IPS-15b (cell line): ENCODE measurements around the gene GNB4.
A peak's percentile ranks its signal among the peaks of the same experiment; 100 is the strongest.

Source experiments
- H3K27me3 ChIP-seq: one replicate; pipeline ENCODE4 v1.6.1; 2013; ENCODE audit warnings: low read length; ENCODE audit not compliant: control insufficient read depth, insufficient read depth
- H3K36me3 ChIP-seq: one replicate; pipeline ENCODE4 v1.6.1; 2013; ENCODE audit warnings: low read length; ENCODE audit not compliant: control insufficient read depth, insufficient read depth
- H3K4me1 ChIP-seq: one replicate; pipeline ENCODE4 v1.6.1; 2013; ENCODE audit warnings: mild to moderate bottlenecking, low read length; ENCODE audit not compliant: control insufficient read depth, insufficient read depth
- H3K4me3 ChIP-seq: one replicate; pipeline ENCODE4 v1.5.1; 2013; ENCODE audit warnings: low read depth, low read length
- H3K9ac ChIP-seq: one replicate; pipeline ENCODE4 v1.6.1; 2013; ENCODE audit warnings: low read depth, mild to moderate bottlenecking, low read length
- H3K9me3 ChIP-seq: one replicate; pipeline ENCODE4 v1.6.1; 2013; ENCODE audit warnings: mild to moderate bottlenecking, low read length; ENCODE audit not compliant: control insufficient read depth, insufficient read depth

GNB4 gene

DNA sequence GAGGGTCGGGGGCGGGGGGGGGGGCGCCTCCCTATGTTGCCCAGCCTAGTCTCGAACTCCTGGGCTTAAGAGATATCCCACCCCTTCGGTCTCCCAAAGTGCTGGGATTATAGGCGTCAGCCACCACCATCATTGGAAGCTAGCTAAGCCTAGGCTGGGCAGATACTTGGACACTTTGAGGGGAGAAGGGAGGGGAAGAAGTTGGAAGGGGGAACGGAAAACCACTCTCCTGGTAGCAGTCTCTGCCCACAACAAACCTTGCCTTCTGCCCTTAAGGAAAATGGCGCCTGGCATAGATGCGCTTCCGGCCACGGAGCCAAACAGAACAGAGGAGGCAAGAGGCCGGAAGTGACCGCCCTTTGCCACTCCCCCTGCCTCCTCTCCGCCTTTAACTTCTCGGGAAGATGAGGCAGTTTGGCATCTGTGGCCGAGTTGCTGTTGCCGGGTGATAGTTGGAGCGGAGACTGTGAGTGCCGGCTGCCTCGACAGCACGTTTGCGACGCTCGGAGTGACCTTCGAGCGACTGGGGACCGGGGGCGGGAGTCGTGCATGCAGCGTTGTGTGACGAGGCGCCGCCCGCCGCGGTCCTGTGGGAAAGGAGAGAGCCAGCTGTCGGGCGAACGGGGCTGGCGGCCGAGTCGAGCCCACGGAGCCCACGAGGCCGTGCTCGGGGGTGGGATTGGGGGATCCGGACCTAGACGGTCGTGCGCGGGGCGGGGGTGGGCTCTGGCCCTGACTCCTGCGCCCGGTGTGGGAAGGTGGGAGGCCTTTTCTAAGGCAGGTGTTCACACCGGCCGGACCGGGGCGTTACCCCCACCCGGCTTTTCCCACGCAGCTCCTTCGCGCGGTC is 103.7 kb downstream of the GNB4 start, which contains the start of gene MFN1:
MFN1 (plus strand) TSS at position 365 of the 850 bp plus-strand sequence. CDS start 1,143 bp downstream, outside the sequence.
- Histone ChIP-seq H3K4me1 (peaks cover 3% of the 10 kb centered on the region), H3K9me3 (no peaks in the 10 kb centered on the region), H3K27me3 (no peaks in the 10 kb centered on the region), H3K4me3 (peak within 1 kb of the TSS; percentile 74), H3K36me3 (peaks cover 11% of the 10 kb centered on the region), H3K9ac (peak within 1 kb of the TSS; percentile 74)
